Fibroblast of skin of right biceps (primary cell): ENCODE results near the gene AFM.

Experiments
- DNase-seq: peaks from one replicate; pipeline ENCODE4 v3.0.0-alpha.2; 2013

AFM gene

DNA sequence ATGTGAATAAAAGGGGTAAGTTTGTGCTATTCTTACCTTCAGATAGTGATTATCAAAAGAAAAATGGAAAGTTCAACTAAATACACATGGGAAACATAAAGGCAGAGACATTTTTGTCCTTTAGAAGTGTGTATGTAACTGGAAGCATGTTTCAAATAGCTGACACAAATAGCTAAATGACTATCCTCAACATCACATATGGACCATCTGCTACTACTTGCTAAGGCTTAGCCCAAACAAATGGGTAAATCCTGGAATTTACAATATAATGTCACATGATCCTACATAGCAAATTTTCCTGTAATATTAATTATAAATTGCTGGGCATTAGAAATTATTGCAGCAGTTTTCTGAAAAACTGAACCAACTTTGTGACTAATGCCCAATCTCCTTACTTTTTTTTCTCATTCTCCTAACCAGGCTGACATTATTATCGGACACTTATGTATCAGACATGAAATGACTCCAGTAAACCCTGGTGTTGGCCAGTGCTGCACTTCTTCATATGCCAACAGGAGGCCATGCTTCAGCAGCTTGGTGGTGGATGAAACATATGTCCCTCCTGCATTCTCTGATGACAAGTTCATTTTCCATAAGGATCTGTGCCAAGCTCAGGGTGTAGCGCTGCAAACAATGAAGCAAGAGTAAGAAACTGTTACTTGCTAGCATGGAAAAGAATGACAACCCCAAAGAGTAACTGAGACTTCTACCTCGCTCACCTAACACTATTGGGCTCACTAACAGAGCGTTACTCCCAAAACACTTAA lies 29.4 kb upstream of the AFM start:
- peak; percentile 7 for DNase-seq

- no peak for DNase-seq
These were observed 28.4 kb upstream of the AFM start for GRCh38 chr4:73452953-73453700.

GRCh38 chr4:73453701-73454005 lies 27.9 kb upstream of the AFM start:
- no peak for DNase-seq

DNA sequence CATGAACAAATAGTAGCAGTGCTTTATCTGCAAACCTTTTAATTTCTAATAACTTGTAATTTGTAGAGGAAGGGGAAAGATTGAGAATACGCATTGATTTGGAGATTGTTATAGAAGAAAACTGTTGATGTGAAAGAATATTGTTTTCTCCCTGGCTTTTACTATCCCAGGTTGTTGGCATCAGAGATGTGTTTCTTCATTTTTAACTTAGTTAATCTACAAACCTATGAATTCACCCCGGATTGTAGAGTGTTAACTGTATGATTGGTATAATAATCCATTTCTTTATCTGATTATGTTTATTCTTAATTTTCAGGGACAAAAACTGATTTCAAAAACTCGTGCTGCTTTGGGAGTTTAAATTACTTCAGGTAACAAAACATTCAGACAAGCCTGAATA lies 26.6 kb upstream of the AFM start:
- DNase-seq, result no peak

GRCh38 chr4:73456177-73457022 lies 25.1 kb upstream of the AFM start:
- no peak for DNase-seq

- DNase-seq, result no peak
These were observed 23.1 kb upstream of the AFM start for GRCh38 chr4:73458184-73459047.

DNA sequence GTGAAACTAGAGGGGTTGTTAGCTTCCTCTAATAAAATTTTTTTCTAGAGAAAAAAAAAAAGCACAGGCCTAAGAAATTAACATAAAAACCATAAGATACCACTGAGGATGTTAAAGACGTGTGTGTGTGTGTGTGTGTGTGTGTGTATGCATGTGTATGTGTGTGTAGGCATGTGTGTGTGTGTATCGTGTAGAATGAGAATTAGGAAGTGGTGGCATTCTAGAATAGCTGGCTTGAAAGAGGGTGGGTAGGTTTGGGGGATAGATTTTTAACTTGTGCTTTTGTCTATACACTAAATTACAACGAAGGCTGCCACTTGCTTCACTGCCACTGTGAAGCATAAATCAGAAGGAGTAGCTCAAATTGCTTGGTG lies 22.5 kb upstream of the AFM start:
- DNase-seq, result no peak

DNA sequence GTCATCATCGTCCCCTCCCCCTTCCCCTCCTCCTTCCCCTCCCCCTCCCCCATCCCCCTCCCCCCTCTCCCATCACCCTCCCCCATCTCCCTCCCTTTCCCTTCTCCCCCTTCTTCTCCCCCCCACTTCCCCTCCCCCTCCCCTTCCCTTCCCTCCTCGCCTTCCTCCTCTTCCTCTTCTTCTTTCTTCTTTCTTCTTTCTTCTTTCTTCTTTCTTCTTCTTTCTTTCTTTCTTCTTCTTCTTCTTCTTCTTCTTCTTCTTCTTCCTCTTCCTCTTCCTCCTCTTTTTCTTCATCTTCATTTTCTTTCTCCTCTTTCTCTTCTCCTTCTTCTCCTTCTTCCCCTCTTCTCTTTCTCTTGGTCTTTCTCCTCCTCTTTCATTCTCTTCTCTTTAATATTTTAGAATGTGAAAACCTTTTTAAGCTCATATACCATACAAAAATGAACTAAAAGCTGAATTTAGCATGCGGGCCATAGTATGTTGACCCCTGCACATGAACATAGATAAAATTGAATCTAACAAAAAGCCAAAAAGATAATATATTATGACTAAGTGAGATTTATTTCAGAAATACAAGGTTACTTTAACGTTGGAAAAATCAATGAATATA lies 20.5 kb upstream of the AFM start:
- no peak for DNase-seq

GRCh38 chr4:73468170-73468569 lies 13.4 kb upstream of the AFM start:
- DNase-seq, result no peak

GRCh38 chr4:73470728-73471127 lies 10.8 kb upstream of the AFM start:
- DNase-seq, result no peak

GRCh38 chr4:73477176-73477575 lies 4.4 kb upstream of the AFM start:
- DNase-seq, result no peak

- DNase-seq, result no peak
These were observed 2.2 kb upstream of the AFM start for GRCh38 chr4:73479323-73479722.

DNA sequence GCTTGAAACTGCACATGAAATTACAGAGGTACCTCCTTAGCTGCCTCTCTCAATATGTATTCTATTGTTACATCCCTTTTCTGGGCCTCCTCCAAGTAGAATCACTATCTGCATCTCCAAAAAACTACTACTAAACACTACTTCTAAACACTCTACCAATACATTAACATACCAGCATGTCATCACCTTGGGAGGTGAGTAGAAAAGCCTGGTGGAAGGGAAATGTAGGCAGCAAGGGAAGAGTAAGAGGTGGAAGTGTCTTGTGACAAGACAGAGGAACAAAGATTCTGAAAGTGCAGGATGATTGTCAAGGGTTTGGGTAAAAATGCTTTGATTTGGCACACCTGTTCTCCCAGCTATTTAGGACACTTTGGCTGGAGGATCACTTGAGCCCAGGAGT lies 3.5 kb downstream of the AFM start:
- no peak for DNase-seq

DNA sequence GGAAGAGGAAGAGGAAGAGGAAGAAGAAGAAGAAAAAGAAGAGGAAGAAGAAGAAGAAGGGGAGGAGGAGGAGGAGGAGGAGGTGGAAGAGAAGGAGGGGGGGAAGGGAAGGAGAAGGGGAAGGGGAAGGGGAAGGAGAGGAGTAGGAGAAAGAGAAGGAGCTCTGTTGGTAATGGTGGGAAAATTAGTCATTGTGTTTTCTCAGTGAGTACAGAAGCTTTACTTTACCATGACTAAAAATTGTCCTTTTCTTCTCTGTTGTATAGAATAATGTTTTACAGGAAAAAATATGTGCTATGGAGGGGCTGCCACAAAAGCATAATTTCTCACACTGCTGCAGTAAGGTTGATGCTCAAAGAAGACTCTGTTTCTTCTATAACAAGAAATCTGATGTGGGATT lies 4.1 kb downstream of the AFM start:
- no peak for DNase-seq

GRCh38 chr4:73486497-73486896 lies 5.0 kb downstream of the AFM start:
- no peak for DNase-seq

DNA sequence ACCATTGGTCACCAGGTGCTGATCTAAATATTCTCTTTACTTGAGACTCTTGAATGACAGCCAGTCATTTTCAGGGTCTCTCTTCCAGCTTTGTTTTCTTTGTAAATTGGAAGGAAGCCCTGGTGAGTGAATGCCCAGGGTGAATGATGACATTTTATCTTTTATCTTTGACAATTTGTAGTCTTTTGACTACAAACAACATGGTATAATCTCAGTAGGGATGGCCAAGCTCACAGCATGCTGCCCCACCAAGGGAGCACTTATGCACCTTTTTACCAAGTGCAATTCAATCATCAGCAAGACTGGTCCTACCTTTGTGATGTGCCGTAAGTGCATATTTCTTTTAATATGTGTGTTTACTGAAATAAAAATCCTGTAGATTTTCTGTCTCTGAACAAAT lies 5.7 kb downstream of the AFM start:
- DNase-seq, result no peak

DNA sequence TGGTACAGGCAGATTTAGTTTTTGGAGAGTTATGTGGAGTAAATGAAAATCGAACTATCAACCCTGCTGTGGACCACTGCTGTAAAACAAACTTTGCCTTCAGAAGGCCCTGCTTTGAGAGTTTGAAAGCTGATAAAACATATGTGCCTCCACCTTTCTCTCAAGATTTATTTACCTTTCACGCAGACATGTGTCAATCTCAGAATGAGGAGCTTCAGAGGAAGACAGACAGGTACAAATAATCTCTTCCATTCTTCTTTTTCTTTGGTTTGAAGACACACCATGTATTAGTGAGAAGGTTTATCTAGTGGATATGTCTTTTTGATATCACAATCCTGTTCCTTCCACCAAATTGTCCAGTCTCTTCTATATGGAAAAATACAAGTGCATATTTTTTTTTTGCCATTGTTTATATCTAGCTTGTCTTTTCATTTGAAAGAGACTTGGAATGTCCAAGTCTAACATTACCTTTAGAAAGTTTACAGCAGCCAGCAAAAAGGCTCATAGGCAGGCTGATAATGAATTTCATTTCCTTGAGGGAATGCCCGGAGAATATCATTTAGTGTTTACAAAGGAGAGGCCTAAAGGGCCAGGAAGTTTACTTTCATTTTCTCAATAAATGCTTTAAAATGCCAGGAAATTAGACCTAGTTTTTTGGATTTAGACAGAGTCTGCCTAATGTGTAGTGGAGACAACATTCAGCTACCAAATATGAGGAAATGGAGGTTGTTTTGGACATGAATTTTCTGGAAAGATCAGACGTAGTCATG lies 18.6 kb downstream of the AFM start:
- DNase-seq, result no peak

GRCh38 chr4:73501664-73502265 lies 20.2 kb downstream of the AFM start:
- DNase-seq, result no peak

DNA sequence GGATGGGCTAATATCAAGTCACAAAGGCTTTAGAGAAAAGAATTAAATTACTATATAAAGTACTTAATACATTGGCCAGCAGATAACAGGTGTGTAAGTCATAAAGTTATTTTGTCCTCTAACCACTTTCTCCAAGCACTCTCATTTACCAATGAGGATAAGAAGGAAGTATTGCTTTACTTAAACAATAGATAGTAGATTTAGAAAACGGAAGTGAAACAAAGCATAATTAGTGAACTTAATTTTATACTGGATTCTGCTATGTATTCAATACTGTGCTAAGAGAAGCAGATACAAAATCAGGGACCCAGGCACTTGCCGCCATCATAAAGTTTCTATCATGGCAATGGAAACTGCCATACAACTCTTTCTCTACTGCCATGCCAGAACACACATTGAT lies 24.0 kb downstream of the AFM start:
- DNase-seq, result no peak

GRCh38 chr4:73507541-73507940 lies 26.0 kb downstream of the AFM start:
- DNase-seq, result no peak

GRCh38 chr4:73508651-73509050 lies 27.1 kb downstream of the AFM start:
- no peak for DNase-seq
